ENCODE results near the gene XPO6.

Gene XPO6

GRCh38 chr16:28207399-28207798 is 4.4 kb downstream of the XPO6 start:
- no peak for DNase-seq

DNA sequence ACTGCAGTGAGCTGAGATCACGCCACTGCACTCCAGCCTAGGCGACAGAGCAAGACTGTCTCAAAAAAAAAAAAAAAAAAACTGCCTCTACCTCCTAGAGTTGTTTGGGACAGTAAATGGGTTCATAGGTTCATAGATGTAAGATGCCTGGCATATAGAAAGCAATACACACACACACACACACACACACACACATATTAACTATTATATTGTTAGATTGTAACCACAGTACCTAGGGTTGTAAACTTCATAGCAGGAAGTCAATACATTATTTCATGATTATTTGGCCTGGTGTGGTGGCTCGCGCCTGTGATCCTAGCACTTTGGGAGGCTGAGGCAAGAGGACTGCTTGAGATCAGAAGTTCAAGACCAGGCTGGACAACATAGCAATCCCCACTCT is 5.8 kb downstream of the XPO6 start:
- no peak for DNase-seq

- DNase-seq, result no peak
Observed at GRCh38 chr16:28205117-28205899, 6.5 kb downstream of the XPO6 start.

- no peak for DNase-seq
Observed at GRCh38 chr16:28204622-28205021, 7.1 kb downstream of the XPO6 start.

DNA sequence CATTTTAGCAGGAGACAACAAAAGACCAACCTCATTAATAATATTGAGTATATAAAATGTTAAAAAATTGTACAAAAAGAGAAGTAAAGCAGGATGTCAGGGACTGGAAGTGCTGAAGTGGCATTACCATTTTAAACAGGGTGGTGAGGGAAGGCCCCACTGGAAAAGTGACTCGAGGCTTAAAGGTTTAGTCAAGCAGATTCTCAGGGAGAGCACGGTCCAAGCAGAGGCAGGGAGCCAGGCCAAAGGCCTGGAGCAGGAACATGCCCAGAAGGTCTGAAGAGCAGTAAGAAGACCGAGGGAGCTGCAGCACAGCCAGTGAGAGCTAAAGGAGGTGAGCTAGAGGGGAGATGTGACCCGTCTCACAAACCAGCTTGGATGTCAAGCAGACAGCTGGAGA is 7.6 kb downstream of the XPO6 start:
- DNase-seq, result no peak

DNA sequence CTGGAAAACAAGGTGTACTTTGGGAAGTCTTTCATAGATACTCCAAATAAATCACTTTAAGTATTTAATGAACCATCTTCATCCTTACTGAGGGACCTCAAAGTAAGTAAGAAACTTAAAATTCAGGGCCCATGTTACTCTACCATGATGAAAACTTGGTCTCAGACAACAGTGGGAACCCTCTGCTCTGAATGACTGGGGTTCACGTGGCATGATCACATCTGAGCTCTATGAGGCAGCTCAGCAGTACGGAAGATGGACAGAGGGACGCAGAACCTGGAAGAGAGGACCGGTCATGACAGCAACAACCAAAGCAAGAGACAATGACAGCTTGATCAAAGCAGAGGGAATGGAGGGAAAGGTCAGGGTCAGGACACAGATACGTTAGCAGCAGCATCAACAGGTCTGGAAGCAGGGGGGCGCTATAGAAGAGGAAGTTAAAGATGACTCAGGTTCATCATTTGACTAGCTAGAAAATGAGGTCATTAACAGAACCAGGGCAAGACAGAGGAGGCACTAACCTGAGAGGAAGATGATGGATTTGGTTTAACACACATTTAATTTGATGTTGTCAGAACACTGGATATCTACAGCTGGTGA is 9.5 kb downstream of the XPO6 start:
- DNase-seq, result no peak

DNA sequence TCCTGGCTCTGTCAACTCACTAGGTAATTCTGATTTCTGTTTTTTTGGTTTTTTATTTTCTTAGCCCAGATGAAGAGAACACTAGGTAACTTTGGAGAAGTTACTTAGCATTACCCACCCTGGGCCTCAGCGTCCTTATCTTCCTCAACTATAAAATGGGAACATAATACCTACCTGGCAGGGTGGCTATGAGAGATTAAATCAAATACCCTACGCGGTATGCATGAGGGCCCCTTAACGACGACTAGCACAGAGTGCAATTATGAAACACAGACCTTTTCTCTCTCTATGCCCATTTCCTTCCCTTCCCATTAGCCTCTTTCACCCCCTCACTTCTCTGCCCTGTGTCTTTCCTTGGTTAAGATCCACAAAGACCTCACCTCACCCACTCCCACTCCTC is 11.1 kb downstream of the XPO6 start:
- DNase-seq, result no peak

GRCh38 chr16:28196387-28196987 is 15.3 kb downstream of the XPO6 start:
- DNase-seq, result no peak

- no peak for DNase-seq
Observed at GRCh38 chr16:28195859-28196258, 15.9 kb downstream of the XPO6 start.

- DNase-seq, result no peak
Observed at GRCh38 chr16:28193530-28194423, 18.0 kb downstream of the XPO6 start.

DNA sequence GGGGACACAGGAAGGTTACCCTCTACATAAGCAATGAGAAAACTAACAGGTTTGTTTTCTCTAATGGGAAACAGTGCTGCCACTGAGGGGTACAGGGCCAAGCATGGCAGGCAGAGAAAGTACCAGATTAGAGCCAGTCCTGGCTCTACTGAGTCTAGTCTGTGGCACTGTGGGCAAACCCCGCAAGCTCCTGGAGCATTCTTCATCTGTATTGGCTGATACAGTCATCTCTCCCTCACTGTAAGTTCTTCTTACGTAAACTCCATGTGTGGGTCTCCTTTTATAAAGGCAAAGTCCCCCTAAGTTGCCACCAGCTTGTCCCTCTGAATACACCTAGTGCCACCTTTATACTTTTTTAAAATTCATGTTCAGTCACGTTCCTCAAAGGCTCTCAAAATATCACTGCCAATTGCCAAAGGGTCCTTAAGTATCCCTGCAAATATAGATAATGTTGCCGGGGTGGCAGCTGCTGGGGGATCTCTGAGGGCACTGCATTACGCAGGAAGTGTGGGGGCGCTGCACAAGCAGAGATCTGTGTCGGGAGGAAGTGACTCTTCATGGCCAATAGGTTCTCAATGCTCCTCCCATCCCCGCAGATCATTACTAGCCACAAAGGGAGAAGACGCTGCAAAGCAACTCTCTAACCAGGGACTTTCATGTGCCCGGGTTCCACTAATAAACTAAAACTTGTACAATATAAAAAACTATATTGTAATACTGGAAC is 18.8 kb downstream of the XPO6 start:
- no peak for DNase-seq

DNA sequence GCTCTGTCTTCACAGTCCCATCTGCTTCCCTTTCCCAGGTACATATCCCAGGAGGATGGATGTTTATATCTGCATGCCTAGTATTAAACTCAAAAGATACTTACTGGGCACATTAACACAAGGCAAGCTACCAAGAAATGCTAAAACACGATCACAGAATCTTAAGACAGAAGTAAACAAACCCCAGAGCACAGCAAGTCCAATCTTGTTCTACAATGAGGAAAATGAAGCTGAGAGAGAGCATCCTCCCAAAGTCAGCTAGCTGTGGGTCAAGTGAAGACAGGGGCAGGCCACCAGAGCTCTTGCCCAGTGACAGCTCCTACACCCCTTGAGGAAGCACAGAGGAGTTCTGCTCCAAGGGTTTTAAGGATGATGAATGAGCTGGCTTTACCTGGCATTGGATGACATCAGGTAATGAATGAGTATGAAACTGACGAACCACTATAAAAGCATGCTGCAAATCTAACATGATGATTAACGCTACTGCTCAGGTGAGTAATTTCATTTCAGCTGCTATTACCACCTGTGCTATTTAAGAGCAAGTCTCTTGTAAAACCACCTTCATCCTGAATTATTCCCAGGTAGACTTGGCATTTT is 20.3 kb downstream of the XPO6 start:
- no peak for DNase-seq

- DNase-seq, result no peak
Observed at GRCh38 chr16:28189245-28189644, 22.5 kb downstream of the XPO6 start.

DNA sequence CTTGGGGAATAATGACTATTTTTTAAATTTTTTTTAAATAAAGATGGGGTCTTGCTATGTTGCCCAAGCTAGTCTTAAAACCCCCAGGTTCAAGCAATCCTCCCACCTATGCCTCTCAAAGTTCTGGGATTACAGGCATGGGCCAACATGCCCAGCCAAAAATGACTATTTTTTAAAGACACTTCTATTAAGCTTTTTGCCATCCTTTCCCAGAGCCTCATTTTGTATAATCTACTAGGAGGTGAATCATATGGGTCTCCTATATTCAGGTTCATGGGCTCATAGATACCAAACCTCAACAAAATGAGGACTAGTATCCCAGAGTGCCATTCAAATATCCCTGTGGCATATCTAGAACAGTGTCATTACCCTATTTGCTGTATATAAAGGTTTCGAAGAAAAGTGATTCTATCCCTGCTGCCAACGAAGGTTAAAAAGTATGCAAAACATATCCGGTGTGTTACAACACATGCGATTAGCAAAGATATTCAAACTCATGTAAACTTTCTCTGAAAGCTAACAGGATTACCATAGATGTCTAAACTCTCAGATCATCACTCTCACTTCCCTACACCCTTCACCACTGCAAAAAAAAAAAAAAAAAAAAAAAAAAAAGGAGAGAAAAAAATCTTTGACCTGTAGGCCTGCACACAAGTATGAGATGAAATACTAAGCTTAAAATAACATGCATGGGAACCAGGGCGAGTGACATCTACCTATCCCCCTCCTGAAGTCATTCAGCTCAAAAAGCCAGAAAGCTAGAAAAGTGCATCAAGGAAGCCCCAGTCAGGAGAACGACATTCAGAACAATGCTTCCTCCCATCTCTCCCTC is 23.5 kb downstream of the XPO6 start:
- no peak for DNase-seq

- no peak for DNase-seq
Observed at GRCh38 chr16:28187595-28188004, 24.2 kb downstream of the XPO6 start.

- DNase-seq, result no peak
Observed at GRCh38 chr16:28186752-28187151, 25.0 kb downstream of the XPO6 start.

GRCh38 chr16:28185696-28186095 is 26.1 kb downstream of the XPO6 start:
- DNase-seq, result no peak

- no peak for DNase-seq
Observed at GRCh38 chr16:28184625-28185024, 27.1 kb downstream of the XPO6 start.

DNA sequence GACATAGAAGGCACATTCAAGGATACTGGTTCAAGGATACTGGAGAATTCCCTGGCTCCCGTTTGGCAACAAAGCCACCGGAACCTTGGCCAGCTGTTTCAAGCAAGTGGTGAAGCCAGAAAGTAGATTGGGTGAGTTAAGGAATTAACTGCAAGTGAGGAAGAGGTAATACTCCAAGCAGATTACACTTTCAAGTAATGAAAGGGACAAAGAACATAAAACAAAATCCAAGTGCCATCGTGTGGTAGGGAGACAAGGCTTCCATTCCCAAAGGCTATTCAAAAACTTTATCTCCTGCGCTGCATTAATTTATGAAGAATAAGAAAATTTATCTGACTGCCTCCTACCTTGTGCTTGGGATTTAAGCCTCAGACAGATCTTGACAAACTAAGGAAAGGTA is 27.8 kb downstream of the XPO6 start:
- no peak for DNase-seq

DNA sequence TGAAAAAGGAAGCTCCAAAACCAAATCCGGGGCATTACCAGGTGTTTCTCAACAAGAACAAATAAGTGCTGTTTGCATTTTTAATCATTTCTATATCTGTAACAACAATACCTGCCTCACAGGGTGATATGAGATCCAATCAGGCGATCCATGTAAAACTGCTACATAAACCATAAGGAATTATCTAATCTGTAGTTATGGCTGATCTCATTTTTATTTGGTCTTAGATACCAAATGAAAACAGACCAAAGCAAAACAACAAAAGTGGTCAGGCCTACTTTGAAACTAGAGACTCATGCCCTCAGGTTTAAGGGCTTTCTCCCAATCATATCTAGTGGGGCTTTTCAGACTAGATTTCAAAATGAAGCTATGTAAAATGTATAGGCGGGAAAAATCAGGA is 28.3 kb downstream of the XPO6 start:
- no peak for DNase-seq

DNA sequence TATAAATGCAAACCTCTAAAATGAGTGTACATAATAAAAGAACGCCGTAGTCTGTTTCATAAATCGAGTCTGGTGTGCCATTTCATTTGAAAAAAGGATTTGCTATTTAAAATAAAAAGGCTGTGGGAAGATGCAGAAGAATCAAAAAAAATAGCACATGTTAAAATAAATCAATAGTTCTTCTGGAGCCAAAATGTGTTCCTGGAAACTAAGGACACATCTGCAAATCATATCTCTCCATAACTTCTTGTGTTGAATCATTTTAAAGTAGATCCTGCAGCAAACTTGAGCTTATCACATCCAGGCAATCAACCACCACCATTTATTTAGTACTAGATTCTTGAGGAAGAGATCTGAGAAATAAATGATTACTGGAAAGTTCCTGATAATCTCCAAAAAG is 29.0 kb downstream of the XPO6 start:
- no peak for DNase-seq
